Measurements from ENCODE around the gene ARSB. TPM values are rescaled to one million over a fixed set of nuclear protein-coding genes. Genes with fewer than 3 reads are reported as not detected.

ARSB gene
- total RNA-seq, 8 experiments from 2014 or later, result 6.6 to 27.4 (median 9.2) TPM

GRCh38 chr5:78811121-78811817 is 173.8 kb downstream of the ARSB start:
- H3K27ac ChIP-seq, result no peak overlapping the region
- in situ Hi-C loops (cut with MboI; ENCODE audit: low pct_unique_long_range_greater_than_20kb in 2 of 9, low sequenced_read_pairs in 9 of 9, unreplicated experiment in 9 of 9), result no loop called here

GRCh38 chr5:78810098-78810920 is 174.8 kb downstream of the ARSB start:
- Histone ChIP-seq H3K27ac (no peak overlapping the region), H3K4me1 (replicated peaks in 1 of 2) (no peaks in the 10 kb centered on the region), H3K4me3 (no peak overlapping the region)
- in situ Hi-C loops (cut with MboI; ENCODE audit: low pct_unique_long_range_greater_than_20kb in 2 of 9, low sequenced_read_pairs in 9 of 9, unreplicated experiment in 9 of 9), result no loop called here
- no peak for ATAC-seq (replicated peaks in 6 of 8)
- WGBS, 10 experiments, result 27 to 91% (median 79%) methylated on average over 1 to 6 of the region's 6 CpGs; no CpG with 5 or more reads in 1 of the 10 experiments

More at GRCh38 chr5:78811121-78811817, 173.8 kb downstream of the ARSB start:
- H3K4me1 ChIP-seq (replicated peaks in 1 of 2), result no peaks in the 10 kb centered on the region
- WGBS, 10 experiments, result 10 to 92% (median 63%) methylated on average over 2 to 5 of the region's 5 CpGs; no CpG with 5 or more reads in 1 of the 10 experiments
- ATAC-seq (replicated peaks in 6 of 8), result peak in 3 of 8 experiments; percentile 41 to 87 (median 66)
- no peak overlapping the region for H3K4me3 ChIP-seq

- WGBS, 10 experiments, result 60 to 92% (median 73%) methylated on average over 1 to 7 of the region's 11 CpGs; no CpG with 5 or more reads in 2 of the 10 experiments
These were observed 175.7 kb downstream of the ARSB start for GRCh38 chr5:78809444-78809843.

GRCh38 chr5:78808818-78809217 is 176.3 kb downstream of the ARSB start:
- H3K27ac ChIP-seq, result no peak overlapping the region
- H3K4me1 ChIP-seq (replicated peaks in 1 of 2), result no peaks in the 10 kb centered on the region
- 80 to 100% (median 94%) methylated on average over 2 to 6 of the region's 8 CpGs; no CpG with 5 or more reads in 2 of the 10 experiments for WGBS, 10 experiments
- H3K4me3 ChIP-seq, result no peak overlapping the region
- no peak for ATAC-seq (replicated peaks in 6 of 8)
- in situ Hi-C loops (cut with MboI; ENCODE audit: low pct_unique_long_range_greater_than_20kb in 2 of 9, low sequenced_read_pairs in 9 of 9, unreplicated experiment in 9 of 9), result no loop called here

More at GRCh38 chr5:78809444-78809843, 175.7 kb downstream of the ARSB start:
- no peak for ATAC-seq (replicated peaks in 6 of 8)
- no peaks in the 10 kb centered on the region for H3K4me1 ChIP-seq (replicated peaks in 1 of 2)
- in situ Hi-C loops (cut with MboI; ENCODE audit: low pct_unique_long_range_greater_than_20kb in 2 of 9, low sequenced_read_pairs in 9 of 9, unreplicated experiment in 9 of 9), result no loop called here
- H3K4me3 ChIP-seq, result no peak overlapping the region
- H3K27ac ChIP-seq, result no peak overlapping the region

- Histone ChIP-seq H3K4me3 (no peak overlapping the region), H3K27ac (no peak overlapping the region), H3K4me1 (replicated peaks in 1 of 2) (no peaks in the 10 kb centered on the region)
- 13 to 100% (median 67%) methylated on average over 1 to 4 of the region's 6 CpGs; no CpG with 5 or more reads in 3 of the 10 experiments for WGBS, 10 experiments
- in situ Hi-C loops (cut with MboI; ENCODE audit: low pct_unique_long_range_greater_than_20kb in 2 of 9, low sequenced_read_pairs in 9 of 9, unreplicated experiment in 9 of 9), result no loop called here
- ATAC-seq (replicated peaks in 6 of 8), result peak in 1 of 8 experiments; percentile 66
These were observed 176.7 kb downstream of the ARSB start for GRCh38 chr5:78808380-78808779.

- 50 to 97% (median 80%) methylated on average over 2 to 8 of the region's 8 CpGs; no CpG with 5 or more reads in 1 of the 10 experiments for WGBS, 10 experiments
- in situ Hi-C loops (cut with MboI; ENCODE audit: low pct_unique_long_range_greater_than_20kb in 2 of 9, low sequenced_read_pairs in 9 of 9, unreplicated experiment in 9 of 9), result no loop called here
- peak in 1 of 8 experiments; percentile 45 for ATAC-seq (replicated peaks in 6 of 8)
These were observed 178.6 kb downstream of the ARSB start for GRCh38 chr5:78806544-78806943.

GRCh38 chr5:78805474-78806124 is 179.5 kb downstream of the ARSB start:
- no peak overlapping the region for H3K27ac ChIP-seq
- no peak for ATAC-seq (replicated peaks in 6 of 8)
- in situ Hi-C loops (cut with MboI; ENCODE audit: low pct_unique_long_range_greater_than_20kb in 2 of 9, low sequenced_read_pairs in 9 of 9, unreplicated experiment in 9 of 9), result no loop called here
- H3K4me1 ChIP-seq (replicated peaks in 1 of 2), result no peaks in the 10 kb centered on the region
- 89 to 100% (median 98%) methylated on average over 1 to 9 of the region's 10 CpGs for WGBS, 10 experiments
- no peak overlapping the region for H3K4me3 ChIP-seq

More at GRCh38 chr5:78806544-78806943, 178.6 kb downstream of the ARSB start:
- Histone ChIP-seq H3K4me1 (replicated peaks in 1 of 2) (no peaks in the 10 kb centered on the region), H3K4me3 (no peak overlapping the region), H3K27ac (no peak overlapping the region)

GRCh38 chr5:78804995-78805394 is 180.1 kb downstream of the ARSB start:
- in situ Hi-C loops (cut with MboI; ENCODE audit: low pct_unique_long_range_greater_than_20kb in 2 of 9, low sequenced_read_pairs in 9 of 9, unreplicated experiment in 9 of 9), result no loop called here
- Histone ChIP-seq H3K4me3 (no peak overlapping the region), H3K4me1 (replicated peaks in 1 of 2) (no peaks in the 10 kb centered on the region), H3K27ac (no peak overlapping the region)
- ATAC-seq (replicated peaks in 6 of 8), result no peak
- 74 to 100% (median 82%) methylated on average over 1 to 6 of the region's 6 CpGs; no CpG with 5 or more reads in 2 of the 10 experiments for WGBS, 10 experiments

GRCh38 chr5:78803941-78804340 is 181.2 kb downstream of the ARSB start:
- no peaks in the 10 kb centered on the region for H3K4me1 ChIP-seq (replicated peaks in 1 of 2)
- ATAC-seq (replicated peaks in 6 of 8), result no peak
- H3K4me3 ChIP-seq, result no peak overlapping the region
- in situ Hi-C loops (cut with MboI; ENCODE audit: low pct_unique_long_range_greater_than_20kb in 2 of 9, low sequenced_read_pairs in 9 of 9, unreplicated experiment in 9 of 9), result no loop called here
- no peak overlapping the region for H3K27ac ChIP-seq
- 20 to 91% (median 76%) methylated on average over 1 to 2 of the region's 2 CpGs; no CpG with 5 or more reads in 4 of the 10 experiments for WGBS, 10 experiments

GRCh38 chr5:78803353-78803752 is 181.8 kb downstream of the ARSB start:
- in situ Hi-C loops (cut with MboI; ENCODE audit: low pct_unique_long_range_greater_than_20kb in 2 of 9, low sequenced_read_pairs in 9 of 9, unreplicated experiment in 9 of 9), result no loop called here
- Histone ChIP-seq H3K4me1 (replicated peaks in 1 of 2) (no peaks in the 10 kb centered on the region), H3K4me3 (no peak overlapping the region), H3K27ac (no peak overlapping the region)
- 40 to 92% (median 67%) methylated on average over 1 to 5 of the region's 6 CpGs; no CpG with 5 or more reads in 1 of the 10 experiments for WGBS, 10 experiments
- ATAC-seq (replicated peaks in 6 of 8), result no peak

- no peak overlapping the region for H3K4me3 ChIP-seq
- ATAC-seq (replicated peaks in 6 of 8), result no peak
- H3K27ac ChIP-seq, result no peak overlapping the region
- in situ Hi-C loops (cut with MboI; ENCODE audit: low pct_unique_long_range_greater_than_20kb in 2 of 9, low sequenced_read_pairs in 9 of 9, unreplicated experiment in 9 of 9), result no loop called here
- WGBS, 10 experiments, result 80 to 92% (median 89%) methylated on average over 1 to 7 of the region's 8 CpGs; no CpG with 5 or more reads in 5 of the 10 experiments
- no peaks in the 10 kb centered on the region for H3K4me1 ChIP-seq (replicated peaks in 1 of 2)
These were observed 183.7 kb downstream of the ARSB start for GRCh38 chr5:78801413-78801812.

- Histone ChIP-seq H3K4me1 (replicated peaks in 1 of 2) (no peaks in the 10 kb centered on the region), H3K4me3 (no peak overlapping the region), H3K27ac (no peak overlapping the region)
- in situ Hi-C loops (cut with MboI; ENCODE audit: low pct_unique_long_range_greater_than_20kb in 2 of 9, low sequenced_read_pairs in 9 of 9, unreplicated experiment in 9 of 9), result no loop called here
- 8 to 100% (median 88%) methylated on average over 1 to 6 of the region's 6 CpGs; no CpG with 5 or more reads in 2 of the 10 experiments for WGBS, 10 experiments
- ATAC-seq (replicated peaks in 6 of 8), result peak in 2 of 8 experiments; percentile 58 to 80
These were observed 185.7 kb downstream of the ARSB start for GRCh38 chr5:78799266-78800017.

All from motor neuron (in vitro differentiated cells).